ENCODE results near the gene BDNF.

- TF ChIP-seq POLR2AphosphoS5 (IDR thresholded peaks at IDR 0.05; ENCODE audit: low read depth, low read length) (no peak), SIN3A (IDR thresholded peaks at IDR 0.05; ENCODE audit: borderline replicate concordance, insufficient read depth, low read depth, low read length) (no peak), CTCF (IDR thresholded peaks at IDR 0.05) (no peak)
Observed at GRCh38 chr11:27626938-27627586, 73.2 kb downstream of the BDNF start.

All from Panc1 (cell line).